ENCODE measurements around the gene MGAT5B.

Gene MGAT5B

DNA sequence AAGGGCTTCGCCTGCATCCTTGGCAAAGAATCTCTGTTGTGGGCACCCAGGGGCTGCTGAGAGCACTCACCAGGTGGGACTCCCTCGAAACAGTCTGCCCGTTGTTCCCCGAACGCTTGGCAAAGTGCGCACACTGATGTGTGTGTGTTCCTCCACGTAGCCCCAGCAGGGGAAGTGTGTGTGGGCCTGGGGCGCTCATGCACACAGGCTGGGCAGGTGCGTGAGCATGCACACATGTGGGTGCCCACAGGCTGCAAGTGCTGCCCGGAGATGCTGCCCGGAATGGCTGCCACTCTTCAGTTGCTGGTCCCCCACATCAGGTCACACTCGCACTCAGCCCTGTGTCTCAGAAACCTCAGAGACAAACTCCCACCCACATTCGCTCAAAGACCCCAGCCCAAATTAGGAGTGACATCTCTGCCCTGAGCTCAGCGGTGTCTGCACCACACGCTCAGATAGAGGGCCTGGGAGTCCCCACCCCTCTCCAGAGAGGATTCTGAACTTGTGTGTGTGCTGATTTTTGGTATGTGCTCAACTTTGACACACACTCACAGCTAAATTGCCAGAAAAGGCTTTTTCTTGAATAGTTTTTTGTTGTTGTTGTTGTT is 119.4 kb downstream of the MGAT5B start:
- no peak for DNase-seq

DNA sequence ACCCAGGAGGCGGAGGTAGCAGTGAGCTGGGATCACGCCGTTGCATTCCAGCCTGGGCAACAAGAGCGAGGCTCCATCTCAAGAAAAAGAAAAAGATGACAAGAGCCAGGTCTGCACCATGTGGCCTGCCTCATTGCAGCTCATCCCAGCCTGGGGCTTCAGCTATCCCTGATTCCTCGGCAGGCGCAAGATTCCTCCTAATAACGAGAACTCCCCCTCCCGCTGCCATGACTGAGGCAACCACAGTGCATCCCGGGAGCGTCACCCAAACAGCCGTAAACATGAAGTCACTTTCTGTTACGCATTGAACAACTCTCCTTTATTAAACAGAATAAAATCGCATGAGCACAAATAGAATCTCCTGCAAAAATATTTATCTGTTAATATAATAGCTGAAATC is 120.6 kb downstream of the MGAT5B start:
- no peak for DNase-seq

DNA sequence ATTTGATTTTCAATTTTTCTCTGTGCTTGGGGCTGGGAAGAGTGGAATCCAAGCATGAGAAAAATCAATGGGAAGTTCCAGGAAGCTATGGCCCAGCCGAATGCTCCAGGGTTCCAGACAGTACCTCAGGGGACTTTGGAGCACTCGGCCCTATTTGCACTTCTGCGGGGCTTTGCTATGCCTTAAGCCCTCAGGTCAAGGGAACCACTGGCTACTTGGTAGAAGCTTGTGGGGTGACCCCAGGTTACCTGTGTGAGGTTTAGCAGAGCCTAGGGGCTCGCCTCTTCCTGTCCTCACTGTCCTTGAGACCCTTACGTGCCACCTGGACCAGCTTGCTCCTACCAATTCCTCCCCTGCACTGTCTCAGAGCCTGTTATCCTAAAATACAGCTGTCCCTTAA is 121.3 kb downstream of the MGAT5B start:
- no peak for DNase-seq

DNA sequence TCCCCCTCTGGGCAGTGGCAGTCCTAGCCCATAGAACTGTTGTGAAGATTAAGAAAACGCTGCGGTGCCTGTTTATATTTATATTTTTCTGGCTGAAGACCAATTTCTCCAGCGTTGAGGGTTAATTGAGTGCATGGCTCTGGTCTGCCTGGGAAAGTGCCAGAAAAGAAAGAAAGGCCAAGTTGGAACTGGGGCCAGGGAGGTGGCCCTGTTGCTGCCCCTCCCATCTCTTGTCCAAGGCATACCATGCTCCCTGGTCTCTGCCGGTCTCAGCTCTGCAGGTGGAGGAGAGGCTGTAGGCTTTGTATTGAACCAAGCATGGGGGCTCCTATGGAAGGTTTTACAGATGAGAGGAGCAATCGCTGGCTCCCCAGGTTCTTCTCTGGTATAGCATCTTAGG is 124.7 kb downstream of the MGAT5B start:
- DNase-seq: no peak

DNA sequence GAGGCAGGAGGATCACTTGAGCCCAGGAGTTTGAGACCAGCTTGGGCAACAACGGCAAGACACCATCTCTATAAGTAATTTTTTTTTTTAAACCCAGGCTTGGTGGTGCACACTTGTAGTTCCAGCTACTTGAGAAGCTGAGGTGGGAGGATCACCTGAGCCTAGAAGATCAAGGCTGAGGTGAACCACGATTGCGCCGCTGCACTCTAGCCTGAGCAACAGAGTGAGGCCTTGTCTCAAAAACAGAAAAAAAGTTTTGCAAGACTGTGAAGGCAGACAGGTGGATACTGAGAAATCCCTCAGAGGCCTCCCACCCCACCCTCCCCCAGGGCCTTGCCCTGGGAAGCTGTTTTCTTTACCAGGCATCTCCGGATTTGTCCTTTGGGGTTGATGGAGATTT is 125.4 kb downstream of the MGAT5B start:
- DNase-seq: no peak

DNA sequence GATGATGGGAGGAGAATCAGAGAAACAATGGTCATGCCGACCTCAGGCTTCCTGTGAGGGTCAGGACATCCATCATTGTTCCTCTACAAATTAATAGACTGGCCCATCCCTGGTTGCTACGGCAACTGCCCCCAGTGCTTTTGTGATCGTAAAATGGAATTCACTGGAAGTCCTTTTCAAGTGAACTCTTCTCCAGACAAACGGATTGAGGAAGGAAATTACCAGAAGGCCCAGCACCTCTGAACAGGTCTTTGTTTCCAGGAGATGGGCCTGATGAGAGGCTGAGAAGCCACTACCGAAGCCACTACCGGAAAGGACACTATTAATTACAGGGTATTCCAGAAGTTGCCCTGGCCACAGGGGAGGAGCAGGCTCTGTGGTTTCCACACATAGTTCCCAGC is 126.0 kb downstream of the MGAT5B start:
- DNase-seq: no peak

DNA sequence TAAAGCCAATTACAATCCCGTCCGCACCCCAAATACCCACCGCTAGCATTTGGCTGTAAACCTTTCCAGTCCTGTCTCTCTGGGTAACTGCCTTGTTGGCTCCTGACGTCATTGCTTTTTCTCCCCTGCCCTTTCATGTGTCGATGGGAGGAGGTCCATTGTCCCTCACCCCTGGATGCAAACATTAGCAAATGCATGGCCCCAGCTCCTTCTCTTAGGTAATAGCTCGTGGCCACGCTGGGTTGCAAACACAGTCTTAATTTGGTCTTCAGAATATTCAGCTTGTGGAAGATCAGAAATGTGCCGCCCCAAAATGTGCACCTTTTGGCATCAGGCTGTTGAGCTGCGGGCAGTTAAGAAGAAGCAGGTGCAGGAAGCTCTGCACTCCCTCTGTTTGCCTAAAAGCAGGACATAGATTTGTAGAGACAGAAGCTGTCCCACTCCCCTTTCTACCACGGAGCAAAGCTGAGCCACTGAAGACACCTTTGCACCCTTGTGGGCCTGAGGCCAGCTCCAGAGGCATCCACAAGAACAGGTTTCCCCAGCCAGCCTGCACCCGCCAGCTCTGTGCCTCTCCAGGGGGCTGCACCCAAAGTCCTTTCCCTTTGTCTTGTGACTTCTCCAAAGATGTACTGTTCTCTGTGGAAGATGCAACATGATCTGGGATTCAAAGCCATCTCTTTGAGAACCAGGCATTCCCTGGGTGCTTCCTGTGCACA is 127.3 kb downstream of the MGAT5B start:
- no peak for DNase-seq

DNA sequence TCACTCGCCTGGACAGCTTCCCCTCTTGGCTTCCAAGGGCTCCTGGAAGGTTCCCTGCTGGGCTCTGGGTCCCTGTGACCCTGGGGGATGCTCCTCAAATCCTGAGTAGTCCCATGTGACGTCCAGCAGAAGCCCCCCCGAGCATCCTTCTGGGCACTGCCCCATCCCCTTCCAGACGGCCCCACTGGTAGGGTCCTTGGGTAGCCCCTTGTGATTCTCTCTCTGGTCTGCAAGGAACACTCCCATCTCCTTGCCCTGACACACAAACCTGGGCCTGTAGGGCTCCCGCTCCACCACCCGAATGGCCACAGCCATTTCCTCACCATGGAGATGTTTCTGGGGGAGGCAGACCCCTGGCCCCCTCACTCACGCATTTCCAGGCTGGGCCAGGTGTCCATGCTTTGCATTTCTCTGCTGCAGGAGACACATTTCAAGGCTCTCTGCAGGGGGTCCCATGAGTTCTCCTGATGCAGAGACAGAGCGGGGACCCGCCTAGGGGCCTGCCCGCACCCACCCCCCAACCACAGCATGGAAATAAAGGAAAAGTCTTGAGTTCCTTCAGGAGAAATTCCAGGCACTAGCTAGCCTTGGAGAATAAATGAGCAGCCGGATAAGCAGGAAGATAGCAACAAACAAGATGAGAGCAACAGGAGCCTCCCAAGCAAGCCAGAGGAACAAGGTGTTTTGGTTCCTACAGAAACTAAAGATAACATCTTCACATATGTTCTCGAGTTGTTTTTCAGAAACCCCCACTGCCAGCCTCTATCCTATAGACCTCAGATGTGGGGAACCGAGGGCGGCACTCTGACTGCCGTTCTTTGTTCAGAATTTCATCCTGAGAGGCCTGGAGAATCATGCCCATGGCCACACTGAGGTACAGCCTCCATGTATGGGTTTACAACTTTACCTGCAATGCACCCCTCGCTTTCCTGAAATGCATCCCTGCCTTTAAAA is 128.8 kb downstream of the MGAT5B start:
- DNase-seq: no peak

DNA sequence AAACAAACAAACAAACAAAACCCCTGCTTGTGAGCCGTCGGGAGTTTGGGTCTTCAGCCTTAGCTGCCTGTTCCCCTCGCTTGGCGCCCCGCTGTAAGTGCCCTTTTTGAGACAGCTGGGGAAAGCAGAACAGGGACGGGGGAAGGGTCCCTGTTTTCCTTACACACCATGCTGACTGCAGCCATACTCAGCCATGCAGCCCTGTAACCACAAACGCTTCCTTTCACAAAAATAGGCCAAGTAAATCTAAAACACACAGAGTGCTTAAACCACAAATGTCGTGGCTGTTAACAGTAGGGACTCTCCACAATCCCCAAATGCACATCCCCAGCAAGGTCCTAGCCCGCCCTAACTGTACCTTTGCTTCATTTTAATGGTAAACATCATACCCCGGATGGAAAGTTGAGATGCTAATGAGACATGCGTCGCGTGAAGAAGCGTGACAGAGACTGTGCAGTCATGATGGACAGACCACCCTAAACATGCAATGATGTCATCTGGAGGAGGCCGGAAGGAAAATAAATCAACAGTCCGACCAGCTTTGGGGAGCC is 129.9 kb downstream of the MGAT5B start:
- no peak for DNase-seq

DNA sequence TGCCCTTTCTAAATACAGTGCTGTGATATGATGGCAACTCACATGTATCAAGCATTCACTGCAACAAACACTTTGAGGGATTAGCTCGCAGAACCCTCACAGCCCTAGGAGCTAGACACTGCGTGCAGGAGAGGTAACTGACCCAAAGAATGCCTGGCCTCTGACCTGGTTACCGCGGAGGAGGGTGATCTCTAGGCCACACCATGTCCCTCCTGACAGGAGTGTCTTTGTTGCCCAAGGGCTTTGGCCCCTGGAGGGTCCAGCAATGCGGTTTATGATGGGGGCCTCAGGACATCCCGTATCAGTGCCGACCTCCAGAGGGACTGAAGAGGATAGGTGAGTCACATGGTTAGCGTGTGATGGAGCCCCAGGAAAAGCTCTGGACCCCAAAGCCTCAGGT is 130.6 kb downstream of the MGAT5B start:
- no peak for DNase-seq
